Measurements from ENCODE around the gene SPSB4.
"Not testable (repeated sequence)": the region's sequence is repeated elsewhere in the genome, so short reads cannot be mapped to it uniquely, and the experiment has no call there.

SPSB4 gene

DNA sequence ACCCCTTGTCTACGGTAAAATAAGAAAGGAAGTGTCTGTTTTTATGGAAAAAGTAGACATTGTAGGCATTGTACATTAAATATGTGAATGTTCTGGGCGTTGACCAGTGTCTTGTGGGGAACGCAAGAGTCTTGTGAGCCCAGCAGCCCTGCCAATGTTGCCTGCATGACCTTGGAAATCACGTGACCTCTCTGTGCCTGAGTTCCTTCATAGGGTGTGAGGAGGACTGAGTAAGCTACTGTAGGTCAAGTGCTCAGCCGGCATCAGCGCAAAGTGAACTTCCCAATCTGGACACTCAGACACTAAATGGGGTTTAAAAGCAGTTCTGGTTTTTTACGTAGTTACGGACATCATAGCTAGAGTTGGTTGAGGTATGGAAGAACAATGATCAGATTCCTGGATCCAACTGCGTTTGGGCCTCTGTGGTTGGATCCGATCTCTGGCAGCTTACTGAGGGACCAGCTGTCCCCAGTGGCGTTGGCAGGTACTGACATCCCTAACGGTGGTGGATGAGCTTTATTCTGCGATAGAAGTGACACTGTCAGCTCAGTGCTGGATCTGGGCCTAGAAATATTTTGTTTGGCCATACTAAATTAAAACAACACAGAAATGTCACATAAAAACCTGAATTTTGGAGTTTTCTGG, 63.8 kb downstream of the SPSB4 start:
- no peak for DNase-seq (ENCODE audit: low read depth in 2 of 2)

DNA sequence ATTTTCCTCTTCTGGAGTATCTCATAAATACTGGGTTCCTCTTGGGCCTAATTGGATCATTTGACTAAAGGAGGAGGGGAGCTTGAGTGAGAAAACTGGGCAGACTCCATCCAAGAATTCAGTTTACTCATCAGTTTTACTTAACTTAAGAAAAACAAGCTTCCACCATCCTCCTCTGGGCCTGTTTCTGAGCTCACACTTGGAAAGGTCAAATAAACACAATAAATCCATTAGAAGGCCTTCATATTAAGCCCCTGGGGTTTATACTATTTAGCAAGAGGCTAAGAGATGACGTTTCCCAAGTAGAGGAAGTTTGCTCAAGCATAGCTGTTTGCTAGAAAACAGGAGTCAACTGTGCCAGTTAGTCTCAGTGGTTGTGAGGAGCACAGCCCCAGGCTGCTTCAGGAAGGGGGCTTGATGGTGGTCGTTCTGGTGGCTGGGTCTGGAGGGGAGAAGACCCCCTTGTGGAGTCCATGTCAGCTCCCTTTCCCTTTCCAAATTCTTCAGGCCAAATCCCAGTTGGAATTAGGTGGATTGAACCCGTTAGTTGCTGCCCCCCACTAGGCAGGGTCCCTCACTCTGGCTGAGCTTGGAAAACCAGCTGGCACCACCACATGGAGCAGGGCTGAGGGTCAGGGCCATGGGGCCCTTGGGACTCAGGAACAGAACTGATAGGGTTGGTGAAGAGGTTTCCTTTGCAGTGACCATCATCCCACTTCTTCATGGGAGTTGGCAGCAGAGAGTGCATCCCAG, 64.8 kb downstream of the SPSB4 start:
- no peak for DNase-seq (ENCODE audit: low read depth in 2 of 2)

DNA sequence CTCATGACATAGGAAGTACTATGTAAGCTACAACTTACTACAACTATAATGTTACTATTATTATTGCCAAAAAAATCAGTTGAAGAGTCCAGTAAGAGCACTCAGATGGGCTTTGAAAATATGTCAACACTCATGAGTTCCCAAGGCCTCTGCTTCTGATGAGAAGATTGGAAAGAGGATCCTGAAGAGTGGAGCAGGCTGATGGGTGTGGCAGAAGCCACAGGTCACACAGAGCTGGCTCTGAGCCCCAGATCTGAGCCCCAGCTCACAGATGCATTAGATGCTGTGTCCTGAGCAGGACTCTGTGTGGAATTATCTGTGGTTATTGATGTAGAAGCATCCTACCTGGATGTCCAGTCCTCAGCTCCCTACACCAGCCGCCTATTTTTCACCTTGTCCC, 65.6 kb downstream of the SPSB4 start:
- no peak for DNase-seq (ENCODE audit: low read depth in 2 of 2)

DNA sequence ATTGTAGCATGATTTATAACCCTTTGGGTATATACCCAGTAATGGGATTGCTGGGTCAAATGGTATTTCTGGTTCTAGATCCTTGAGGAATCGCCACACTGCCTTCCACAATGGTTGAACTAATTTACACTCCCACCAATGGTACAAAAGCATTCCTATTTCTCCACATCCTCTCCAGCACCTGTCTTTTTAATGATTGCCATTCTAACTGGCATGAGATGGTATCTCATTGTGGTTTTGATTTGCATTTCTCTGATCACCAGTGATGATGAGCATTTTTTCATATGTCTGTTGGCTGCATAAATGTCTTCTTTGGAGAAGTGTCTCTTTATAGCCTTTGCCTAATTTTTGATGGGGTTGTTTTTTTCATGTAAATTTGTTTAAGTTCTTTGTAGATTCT, 66.8 kb downstream of the SPSB4 start:
- not testable (repeated sequence) for DNase-seq (ENCODE audit: low read depth in 2 of 2)

DNA sequence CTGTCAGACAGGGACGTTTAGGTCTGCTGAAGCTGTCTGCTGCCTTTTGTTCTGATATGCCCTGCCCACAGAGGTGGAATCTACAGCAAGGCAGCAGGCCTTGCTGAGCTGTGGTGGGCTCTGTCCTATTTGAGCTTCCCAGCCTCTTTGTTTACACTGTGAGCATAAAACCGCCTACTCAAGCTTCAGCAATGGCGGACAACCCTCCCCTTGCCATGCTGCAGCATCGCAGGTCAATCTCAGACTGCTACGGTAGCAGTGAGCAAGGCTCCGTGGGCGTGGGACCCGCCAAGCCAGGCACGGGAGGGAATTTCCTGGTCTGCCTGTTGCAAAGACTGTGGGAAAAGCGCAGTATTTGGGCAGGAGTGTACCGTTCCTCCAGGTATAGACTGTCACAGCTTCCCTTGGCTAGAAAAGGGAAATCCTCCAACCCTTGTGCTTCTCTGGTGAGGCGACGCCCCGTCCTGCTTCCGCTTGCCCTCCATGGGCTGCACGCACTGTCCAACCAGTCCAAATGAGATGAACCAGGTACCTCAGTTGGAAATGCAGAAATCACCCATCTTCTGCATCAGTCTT, 71.4 kb downstream of the SPSB4 start:
- no peak for DNase-seq (ENCODE audit: low read depth in 2 of 2)

DNA sequence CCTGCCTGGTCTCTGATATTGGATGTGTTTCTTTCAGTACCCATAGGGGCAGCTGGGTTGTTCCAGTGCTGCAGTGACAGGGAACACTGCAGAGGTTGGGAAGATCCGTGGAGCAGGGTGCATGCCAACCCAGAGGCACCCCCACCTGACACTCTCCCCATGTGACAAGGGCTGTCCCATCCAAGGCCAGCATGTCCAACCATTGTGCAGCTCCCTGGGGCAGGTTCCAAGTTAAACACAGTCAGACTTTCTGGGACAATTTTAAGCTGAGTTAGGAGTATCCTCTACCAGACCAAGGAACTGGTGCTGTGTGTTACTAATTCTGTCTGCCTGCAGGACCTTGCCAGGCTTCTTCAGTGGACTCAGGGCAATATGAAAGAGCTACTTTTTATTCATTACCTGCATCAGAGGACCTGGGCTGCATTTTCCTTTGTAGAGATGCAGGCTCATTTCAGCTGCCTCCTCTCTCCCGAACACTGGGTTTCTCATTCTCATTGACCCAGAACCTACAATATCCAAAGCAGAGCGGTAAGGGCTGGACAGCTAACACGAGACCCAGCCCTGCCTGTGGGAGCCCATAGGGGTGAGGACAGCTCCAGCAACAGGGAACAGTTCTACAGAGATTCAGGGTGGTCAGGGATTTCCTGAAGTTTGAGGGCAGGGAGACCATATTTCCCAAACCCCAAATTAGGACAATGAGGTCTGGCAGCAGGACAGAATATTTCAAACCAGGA, 72.7 kb downstream of the SPSB4 start:
- no peak for DNase-seq (ENCODE audit: low read depth in 2 of 2)

DNA sequence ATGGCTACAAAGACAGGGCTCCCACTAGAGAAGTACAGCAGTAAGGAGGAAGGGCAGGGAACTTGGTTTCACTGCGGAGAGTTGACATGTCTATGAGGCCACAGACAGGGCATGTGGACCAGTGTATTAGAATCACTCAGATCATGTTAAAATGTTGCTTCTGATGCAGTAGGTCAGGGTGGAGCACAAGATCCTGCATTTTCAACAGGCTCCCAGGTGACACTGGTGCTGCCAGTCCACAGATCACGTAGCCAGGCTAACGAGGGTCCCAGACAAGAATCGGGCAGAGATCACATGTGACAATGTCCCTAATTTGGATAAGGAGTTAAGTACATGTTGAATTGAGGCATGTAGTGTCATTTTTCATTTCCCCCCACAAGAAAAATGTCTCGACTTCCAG, 73.6 kb downstream of the SPSB4 start:
- no peak for DNase-seq (ENCODE audit: low read depth in 2 of 2)

DNA sequence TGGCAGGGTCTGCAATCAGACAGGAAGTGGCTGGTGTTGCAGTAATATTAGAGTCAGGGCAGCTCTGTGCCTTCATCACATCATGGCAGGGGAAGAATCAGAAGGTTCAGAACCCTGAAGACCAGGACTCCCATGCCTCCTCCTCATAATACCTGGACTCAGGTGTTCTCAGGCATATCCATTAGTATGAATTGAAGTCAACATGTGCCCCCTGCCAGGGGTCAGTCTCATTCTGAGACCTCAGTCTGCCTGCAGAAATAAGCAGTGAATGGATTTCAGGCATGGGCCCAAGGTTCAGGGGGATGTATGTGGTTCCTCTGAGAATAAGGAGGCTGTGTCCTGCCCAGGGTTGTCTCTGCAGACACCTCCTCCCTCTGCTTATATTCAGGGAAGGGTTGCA, 74.2 kb downstream of the SPSB4 start:
- no peak for DNase-seq (ENCODE audit: low read depth in 2 of 2)

DNA sequence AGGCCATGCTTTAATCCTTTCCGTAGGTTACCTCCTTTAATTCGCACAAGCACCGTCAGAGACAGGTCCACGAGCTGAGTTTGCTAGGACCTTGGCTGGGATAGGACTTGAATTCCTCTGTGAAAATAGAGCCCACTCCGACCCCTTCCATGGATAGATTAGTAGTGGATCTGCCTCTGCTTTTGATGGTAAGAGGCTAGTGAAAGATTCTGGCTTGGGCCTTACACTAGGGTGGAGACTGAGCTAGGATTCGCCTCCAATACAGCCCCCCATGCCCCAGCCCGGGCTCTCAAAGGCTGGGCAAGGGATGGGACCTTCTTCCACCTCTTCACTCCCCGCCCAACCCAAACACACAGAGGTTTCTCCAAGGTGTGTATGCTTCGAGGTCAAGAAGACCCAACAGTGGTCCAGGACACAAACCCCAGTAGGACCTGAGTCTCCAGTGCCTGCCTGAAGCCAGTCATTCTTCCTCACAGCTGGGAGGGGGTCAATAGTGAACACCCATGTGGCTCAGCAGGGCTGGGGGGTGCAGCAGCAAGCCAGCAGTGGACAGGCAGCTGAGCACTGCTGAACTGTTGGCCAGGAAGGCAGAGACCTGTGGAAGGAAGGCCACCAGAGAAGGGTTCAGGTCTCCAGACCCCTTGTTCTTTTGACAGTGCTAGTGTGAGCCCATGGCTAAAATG, 75.7 kb downstream of the SPSB4 start:
- no peak for DNase-seq (ENCODE audit: low read depth in 2 of 2)

DNA sequence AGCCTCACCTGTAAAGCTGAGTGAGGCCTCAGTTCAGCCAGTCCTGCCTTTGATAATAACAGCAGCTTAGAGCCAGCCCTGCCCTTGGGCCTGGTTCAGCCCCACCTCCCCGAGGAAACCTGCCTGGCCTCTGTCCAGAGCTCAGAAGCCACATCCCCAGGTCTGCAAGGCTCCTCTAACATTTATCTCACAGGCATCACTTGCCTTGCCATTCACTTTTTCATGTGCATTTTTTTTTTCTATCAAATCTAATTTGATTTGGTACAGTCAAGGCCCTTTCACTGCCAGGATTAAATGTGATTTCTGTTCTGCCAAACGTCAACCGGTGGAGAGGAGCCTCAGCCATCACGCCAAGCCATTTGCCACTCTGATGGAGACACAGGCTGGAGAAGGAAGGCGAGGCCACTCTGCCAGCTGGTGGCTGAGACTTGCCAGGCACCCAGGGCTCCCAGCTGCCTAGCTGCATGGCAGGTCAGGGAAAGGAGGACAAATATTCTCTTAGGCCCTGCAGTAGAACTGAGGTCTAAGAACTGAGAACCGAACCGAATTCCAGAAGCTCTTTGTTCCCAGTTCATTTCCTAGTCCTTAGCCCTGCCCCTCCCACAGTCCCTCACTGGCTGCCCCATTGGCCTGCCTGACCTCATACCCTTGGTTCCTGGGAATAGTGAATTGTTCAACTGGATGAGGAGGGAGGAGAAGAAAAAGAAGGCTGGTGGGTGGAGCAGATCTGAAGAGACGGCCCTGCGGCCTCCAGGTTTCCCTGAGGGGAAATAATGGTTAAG, 76.4 kb downstream of the SPSB4 start:
- DNase-seq (ENCODE audit: low read depth in 2 of 2): no peak

DNA sequence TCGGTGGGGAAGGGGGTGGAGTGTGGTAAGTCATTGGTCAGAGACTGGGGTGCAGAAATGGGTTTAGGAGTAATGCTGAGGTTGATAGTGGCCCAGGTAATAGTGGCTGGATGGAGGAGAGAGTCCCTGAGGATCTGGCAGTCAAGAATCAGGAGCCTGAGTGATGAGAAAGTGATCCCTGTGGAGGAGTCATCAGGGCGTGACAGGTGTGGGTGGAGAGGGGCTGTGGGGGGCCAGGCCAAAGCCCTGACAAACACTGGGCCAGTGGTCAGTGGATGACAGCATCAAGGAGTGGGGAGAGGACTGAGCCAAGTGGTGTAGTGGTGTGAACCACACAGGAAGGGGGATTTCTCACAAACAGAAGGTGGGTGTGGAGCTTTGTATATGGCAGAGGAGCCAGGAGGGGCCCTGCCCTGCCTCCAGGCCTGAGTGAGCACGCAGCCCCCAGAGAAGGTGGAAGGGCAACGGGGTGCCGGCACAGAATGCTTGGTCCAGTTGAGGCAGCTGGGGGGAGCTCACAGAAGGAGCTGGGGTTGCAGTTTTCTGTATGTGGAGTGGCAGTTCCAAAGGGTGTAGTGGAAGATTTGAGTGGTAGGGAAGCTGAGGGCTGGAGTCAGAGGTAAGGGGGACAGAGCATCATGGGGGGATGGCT, 77.1 kb downstream of the SPSB4 start:
- no peak for DNase-seq (ENCODE audit: low read depth in 2 of 2)

DNA sequence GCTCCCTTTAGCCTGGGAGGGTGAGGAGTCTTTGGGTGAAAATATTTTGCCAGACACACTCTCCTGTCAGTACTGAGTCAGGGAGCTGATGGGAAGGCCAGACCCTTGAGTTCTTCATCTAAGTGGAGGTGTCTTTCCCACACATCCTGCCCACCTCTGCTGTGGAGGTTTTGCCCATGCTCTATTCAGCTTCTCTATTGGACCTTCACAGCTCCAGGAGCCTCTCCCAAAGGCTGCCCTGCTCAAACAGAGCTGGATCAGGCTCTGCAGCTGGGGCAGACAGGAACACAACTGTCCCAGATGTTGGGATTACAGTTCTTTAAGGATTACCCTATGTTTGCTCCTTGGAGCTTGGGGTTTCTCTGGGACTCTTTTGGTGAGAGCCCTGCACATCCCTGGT, 77.9 kb downstream of the SPSB4 start:
- no peak for DNase-seq (ENCODE audit: low read depth in 2 of 2)

DNA sequence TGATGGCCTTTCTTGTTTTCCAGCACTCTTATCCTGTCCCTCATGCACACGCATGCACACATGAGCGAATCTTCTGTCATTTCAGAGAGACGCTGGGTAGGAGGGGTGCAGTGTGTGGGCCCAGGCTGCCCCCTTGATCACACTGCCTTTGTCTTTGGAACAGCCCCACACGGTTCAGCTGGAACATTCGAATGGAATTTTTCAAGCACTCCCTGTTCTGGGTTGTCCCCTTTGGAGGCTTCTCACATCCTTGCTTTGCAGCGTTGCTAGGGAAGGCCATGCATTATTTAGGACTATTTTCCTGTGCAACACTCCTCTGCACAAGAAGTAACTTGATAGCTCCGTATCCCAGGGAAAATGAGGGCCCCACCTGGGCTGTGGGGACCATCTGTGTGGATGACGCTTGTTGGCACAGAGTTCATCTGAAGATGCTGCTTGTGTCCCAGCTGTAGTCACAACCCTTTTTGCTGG, 78.4 kb downstream of the SPSB4 start:
- DNase-seq (ENCODE audit: low read depth in 2 of 2): no peak

DNA sequence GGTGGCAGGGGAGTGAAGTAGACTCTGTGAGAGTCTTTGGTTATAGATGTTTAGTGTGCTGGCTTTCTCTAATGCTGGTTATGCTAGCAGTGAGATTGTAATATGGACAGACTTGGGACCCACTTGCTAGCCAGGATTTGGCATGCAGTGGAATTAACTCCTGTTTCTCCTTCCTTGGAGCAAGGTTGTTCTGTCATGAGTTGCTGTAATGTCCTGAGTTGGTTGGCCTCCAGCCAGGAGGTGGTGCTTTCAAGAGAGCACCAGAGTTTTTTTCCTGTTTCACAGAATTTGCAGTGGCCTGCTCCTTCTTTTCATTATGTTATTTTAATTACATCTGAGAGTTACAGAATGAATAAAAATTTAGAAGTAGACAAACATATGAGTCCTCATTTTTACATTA, 92.4 kb downstream of the SPSB4 start:
- no peak for DNase-seq (ENCODE audit: low read depth in 2 of 2)

DNA sequence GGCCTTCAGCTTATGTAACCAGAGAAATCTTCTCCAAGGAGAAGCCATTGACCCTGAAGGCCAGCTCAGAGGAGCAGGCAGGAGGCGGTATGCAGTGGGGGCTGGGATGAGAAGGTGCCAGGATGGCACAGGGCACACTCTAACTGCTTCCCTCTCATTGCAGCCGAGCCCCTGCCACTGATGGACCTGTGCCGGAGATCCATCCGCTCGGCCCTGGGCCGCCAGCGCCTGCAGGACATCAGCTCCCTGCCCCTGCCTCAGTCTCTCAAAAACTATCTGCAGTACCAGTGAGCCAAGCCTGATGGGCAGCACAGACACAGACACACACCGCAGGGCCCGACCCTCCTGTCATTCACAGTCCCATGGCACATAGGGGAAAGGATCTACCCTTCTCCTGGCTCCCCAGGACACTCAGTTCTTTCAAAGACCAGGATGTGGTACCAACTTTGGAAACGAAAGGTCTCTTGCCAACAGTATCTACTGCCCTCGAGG, 95.9 kb downstream of the SPSB4 start:
- no peak for DNase-seq (ENCODE audit: low read depth in 2 of 2)

DNA sequence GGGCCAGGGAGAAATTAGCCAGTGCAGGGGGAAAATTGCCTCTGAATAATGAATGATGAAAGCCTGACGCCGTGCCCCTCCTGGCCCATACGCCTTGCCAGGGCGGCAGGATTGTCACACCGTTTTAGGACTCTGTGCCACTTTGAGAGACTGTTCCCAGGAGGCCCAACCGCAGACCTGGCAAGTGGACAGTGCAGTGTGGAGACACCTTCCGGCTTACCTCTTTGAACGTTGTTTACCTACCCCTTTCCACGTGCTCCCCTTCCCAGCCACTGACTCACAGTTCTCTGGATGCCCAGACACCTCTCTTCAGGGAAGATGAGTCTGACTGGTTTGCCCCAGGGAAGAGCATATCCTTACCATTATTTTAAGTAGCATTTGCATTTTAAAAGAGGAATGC, 96.5 kb downstream of the SPSB4 start:
- DNase-seq (ENCODE audit: low read depth in 2 of 2): no peak

DNA sequence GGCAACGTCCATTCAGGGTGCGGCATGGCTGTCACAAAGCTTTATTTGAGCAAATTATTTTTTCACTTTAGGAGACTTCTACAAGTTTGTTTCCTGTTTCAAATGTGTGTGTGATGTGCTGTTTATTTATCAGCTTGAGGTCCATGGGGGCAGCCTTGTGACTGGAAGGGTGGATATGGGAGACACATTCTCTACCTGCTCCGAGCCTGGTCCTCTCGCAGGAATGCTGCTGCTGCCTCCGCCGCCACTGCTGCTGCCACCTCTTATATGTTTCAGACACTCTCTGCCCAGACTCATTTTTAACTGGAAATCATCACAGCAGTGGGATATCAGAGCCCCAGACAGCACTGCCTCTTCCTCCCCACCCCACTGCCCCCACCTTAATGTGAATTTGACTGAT, 97.0 kb downstream of the SPSB4 start:
- no peak for DNase-seq (ENCODE audit: low read depth in 2 of 2)

DNA sequence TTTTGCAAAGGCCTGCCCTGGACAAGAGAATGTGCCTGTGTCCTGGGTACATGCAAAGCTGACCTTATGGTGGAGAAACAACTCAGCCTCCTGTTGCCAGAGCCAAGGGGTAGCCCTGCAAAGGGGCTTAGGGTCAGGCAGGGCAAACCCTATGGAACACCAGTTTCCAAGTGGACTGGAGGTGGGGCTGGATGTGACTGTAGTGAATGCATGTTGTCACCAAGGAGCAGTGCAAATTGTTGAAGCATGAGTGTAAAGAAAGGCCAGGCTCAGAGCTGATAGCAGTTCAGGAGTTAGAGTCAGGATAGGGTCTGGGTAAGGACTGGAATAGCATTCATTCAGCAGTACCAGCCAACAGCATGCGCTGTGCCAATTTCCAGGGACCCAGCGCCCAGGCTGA, 97.6 kb downstream of the SPSB4 start:
- no peak for DNase-seq (ENCODE audit: low read depth in 2 of 2)

DNA sequence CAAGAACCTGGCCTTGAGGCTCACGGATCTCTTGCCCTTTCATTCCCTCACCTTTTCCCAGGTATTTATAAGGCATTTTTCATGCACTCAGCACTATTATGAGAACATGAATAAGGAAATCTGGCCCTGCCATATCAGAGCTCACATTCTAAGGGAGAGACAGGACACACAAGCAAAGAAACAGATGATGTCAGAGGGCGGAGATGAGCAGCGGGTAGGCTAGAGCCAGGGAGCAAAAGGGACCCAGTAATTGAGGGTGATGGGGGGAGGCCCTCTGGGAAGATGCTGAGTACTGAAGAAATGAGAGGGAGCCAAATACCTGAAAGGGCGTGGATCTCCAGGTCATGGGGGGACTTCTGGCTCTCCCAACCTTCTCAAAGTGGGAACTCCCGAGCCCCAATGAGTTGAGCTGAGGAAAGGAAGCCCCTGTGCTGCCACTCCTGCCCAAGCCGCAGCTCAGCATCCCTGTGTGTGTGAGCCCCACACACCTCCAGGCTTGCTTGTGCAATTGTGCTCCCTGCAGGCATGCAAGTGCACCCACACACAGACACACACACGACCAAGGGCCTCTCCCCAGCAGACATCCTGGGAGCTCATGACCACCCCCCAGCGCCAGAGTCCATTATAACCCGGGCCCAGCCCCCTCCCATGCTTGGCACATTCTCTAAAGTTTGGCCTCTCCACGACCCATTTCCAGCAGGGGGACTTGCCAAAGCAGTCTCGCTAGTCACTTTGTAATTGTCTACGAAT, 99.1 kb downstream of the SPSB4 start:
- DNase-seq (ENCODE audit: low read depth in 2 of 2): no peak

DNA sequence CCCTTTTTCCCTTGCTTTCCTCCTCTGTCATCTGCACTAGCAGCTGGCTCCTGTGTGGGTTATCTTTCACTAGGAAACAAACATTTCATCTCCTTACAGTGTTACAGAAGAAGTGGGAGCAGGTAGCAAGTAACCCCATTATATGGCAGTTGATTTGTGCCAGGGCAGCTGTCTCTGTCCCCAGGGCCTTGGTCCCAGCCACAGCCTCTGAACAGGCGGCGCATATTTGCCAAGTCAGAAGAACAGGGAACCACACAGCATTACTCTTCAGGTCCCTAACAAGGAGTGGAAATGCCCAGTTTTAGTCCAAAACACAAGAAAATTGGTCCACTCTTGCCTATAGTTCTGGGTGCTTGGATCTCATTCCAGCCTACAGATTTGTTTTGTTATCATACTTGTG, 99.8 kb downstream of the SPSB4 start:
- DNase-seq (ENCODE audit: low read depth in 2 of 2): no peak

Measured in stimulated activated CD8-positive, alpha-beta memory T cell treated with anti-CD3 and anti-CD28 coated beads, Interleukin-15, amount 100 ng/mL, for 48 hours (primary cell).